NCI-H1694 treated with DMSO at 0.1 percent for 48 hours (cell line): ENCODE measurements around the gene ADISSP.

Experiments used
- DNase-seq: peaks from one replicate; lab custom pipeline; 2025; lab: John Stamatoyannopoulos, UW

ADISSP gene

GRCh38 chr20:3755269-3755668 lies 12.3 kb downstream of the ADISSP start:
- no peak for DNase-seq

- no peak for DNase-seq
Observed at GRCh38 chr20:3754276-3754630, 13.3 kb downstream of the ADISSP start.

GRCh38 chr20:3753501-3754275 lies 13.9 kb downstream of the ADISSP start:
- no peak for DNase-seq

- DNase-seq: peak; percentile 66
Observed at GRCh38 chr20:3753098-3753497, 14.5 kb downstream of the ADISSP start.

- no peak for DNase-seq
Observed at GRCh38 chr20:3752386-3752759, 15.2 kb downstream of the ADISSP start.

GRCh38 chr20:3751675-3752385 lies 15.7 kb downstream of the ADISSP start:
- no peak for DNase-seq

GRCh38 chr20:3751305-3751674 lies 16.3 kb downstream of the ADISSP start:
- DNase-seq: no peak

- peak; percentile 78 for DNase-seq
Observed at GRCh38 chr20:3749689-3750531, 17.6 kb downstream of the ADISSP start.

- DNase-seq: no peak
Observed at GRCh38 chr20:3749087-3749688, 18.4 kb downstream of the ADISSP start.

GRCh38 chr20:3748073-3748472 lies 19.5 kb downstream of the ADISSP start:
- DNase-seq: no peak

GRCh38 chr20:3747471-3747870 lies 20.1 kb downstream of the ADISSP start:
- DNase-seq: no peak

- DNase-seq: no peak
Observed at GRCh38 chr20:3745686-3746173, 21.8 kb downstream of the ADISSP start.

GRCh38 chr20:3744806-3745685 lies 22.5 kb downstream of the ADISSP start:
- no peak for DNase-seq

- no peak for DNase-seq
Observed at GRCh38 chr20:3744037-3744436, 23.5 kb downstream of the ADISSP start.

- DNase-seq: no peak
Observed at GRCh38 chr20:3743251-3743650, 24.3 kb downstream of the ADISSP start.

- DNase-seq: no peak
Observed at GRCh38 chr20:3741836-3742458, 25.6 kb downstream of the ADISSP start.

GRCh38 chr20:3740615-3741301 lies 26.8 kb downstream of the ADISSP start:
- DNase-seq: no peak

- DNase-seq: no peak
Observed at GRCh38 chr20:3739926-3740451, 27.6 kb downstream of the ADISSP start.

GRCh38 chr20:3739054-3739925 lies 28.3 kb downstream of the ADISSP start:
- DNase-seq: no peak
